Bronchial epithelial cell (primary cell): ENCODE data around the gene METTL25B. TPM values are rescaled to one million over a fixed set of nuclear protein-coding genes. Genes with fewer than 3 reads are reported as not detected.

ENCODE experiments used
- DNase-seq: peaks from one replicate; pipeline ENCODE4 v3.0.0-alpha.2; 2010; ENCODE audit warnings: low read depth
- FAIRE-seq: peaks from 2 replicates; lab custom pipeline; 2011; peaks lifted over from hg19 to GRCh38; lab: Jason Lieb, UNC
- H3K27me3 ChIP-seq: 2 replicates; pipeline ENCODE4 v1.5.1; 2011; ENCODE audit warnings: low read length; ENCODE audit not compliant: control insufficient read depth, insufficient read depth
- H3K36me3 ChIP-seq: 2 replicates; pipeline ENCODE4 v1.5.1; 2011; ENCODE audit warnings: low read length; ENCODE audit not compliant: control insufficient read depth, insufficient read depth
- H3K4me3 ChIP-seq: 2 replicates; pipeline ENCODE4 v1.5.1; 2011; ENCODE audit warnings: mild to moderate bottlenecking, low read depth, low read length, control low read depth
- CTCF ChIP-seq: IDR thresholded peaks from 2 replicates; pipeline ENCODE4 v1.5.1; 2011; ENCODE audit warnings: mild to moderate bottlenecking, moderate library complexity, low read length, control low read depth, inconsistent platforms; ENCODE audit not compliant: insufficient read depth, severe bottlenecking
- total RNA-seq: library from RNA; depleted of rRNA; stranded (reverse); fragments of >200 nt; gene quantifications from 2 replicates; pipeline ENCODE4 v1.2.1, GENCODE V29; 2014

Gene METTL25B
- total RNA-seq, 1 donor from 2014 or later = 14.7 TPM

GRCh38 chr1:156712626-156713025 is 15.6 kb upstream of the METTL25B start:
- no peak for DNase-seq
- no peak for FAIRE-seq
- H3K4me3 ChIP-seq = no peak overlapping the region
- H3K36me3 ChIP-seq = no peaks in the 10 kb centered on the region
- no peaks in the 10 kb centered on the region for H3K27me3 ChIP-seq
- TF ChIP-seq CTCF = no peak

GRCh38 chr1:156714830-156715229 is 13.4 kb upstream of the METTL25B start:
- FAIRE-seq = no peak
- Histone ChIP-seq H3K36me3 (no peaks in the 10 kb centered on the region), H3K4me3 (no peak overlapping the region), H3K27me3 (no peaks in the 10 kb centered on the region)
- no peak for DNase-seq
- TF ChIP-seq CTCF = no peak

- Histone ChIP-seq H3K36me3 (peaks cover 5% of the 10 kb centered on the region), H3K4me3 (no peak overlapping the region), H3K27me3 (no peaks in the 10 kb centered on the region)
- DNase-seq (no peak), FAIRE-seq (no peak)
- TF ChIP-seq CTCF = no peak
Measured at GRCh38 chr1:156717351-156717750, 10.9 kb upstream of the METTL25B start.

- DNase-seq (no peak), FAIRE-seq (no peak)
Measured at GRCh38 chr1:156721131-156721530, 7.1 kb upstream of the METTL25B start.

GRCh38 chr1:156721535-156721934 is 6.7 kb upstream of the METTL25B start:
- Histone ChIP-seq H3K27me3 (no peaks in the 10 kb centered on the region), H3K4me3 (no peak overlapping the region), H3K36me3 (peaks cover 18% of the 10 kb centered on the region)
- FAIRE-seq (no peak), DNase-seq (no peak)
- no peak for TF ChIP-seq CTCF

More at GRCh38 chr1:156721131-156721530, 7.1 kb upstream of the METTL25B start:
- H3K36me3 ChIP-seq = peaks cover 18% of the 10 kb centered on the region
- no peak overlapping the region for H3K4me3 ChIP-seq
- H3K27me3 ChIP-seq = no peaks in the 10 kb centered on the region
- TF ChIP-seq CTCF = no peak

GRCh38 chr1:156725683-156726280 is 2.5 kb upstream of the METTL25B start:
- no peak for FAIRE-seq
- TF ChIP-seq CTCF = peak; percentile 99
- no peaks in the 10 kb centered on the region for H3K27me3 ChIP-seq
- DNase-seq = peak; percentile 72
- peaks cover 19% of the 10 kb centered on the region for H3K36me3 ChIP-seq
- peak overlapping the region; percentile 23 for H3K4me3 ChIP-seq
